GM10266 (cell line): Measurements from ENCODE around the gene IQCM.
"Not testable (repeated sequence)": the region's sequence is repeated elsewhere in the genome, so short reads cannot be mapped to it uniquely, and the experiment has no call there.

Experiments
- DNase-seq: peaks from one replicate; pipeline ENCODE4 v3.0.0; 2012; ENCODE audit errors: extremely low spot score
- TF ChIP-seq, protein P1 (sequence below): IDR thresholded peaks from 2 replicates; pipeline ENCODE4 v1.5.1; 2012; ENCODE audit warnings: mild to moderate bottlenecking, low read depth; ENCODE audit not compliant: control insufficient read depth, insufficient read depth; ENCODE audit errors: missing control alignments

The IQCM gene

DNA sequence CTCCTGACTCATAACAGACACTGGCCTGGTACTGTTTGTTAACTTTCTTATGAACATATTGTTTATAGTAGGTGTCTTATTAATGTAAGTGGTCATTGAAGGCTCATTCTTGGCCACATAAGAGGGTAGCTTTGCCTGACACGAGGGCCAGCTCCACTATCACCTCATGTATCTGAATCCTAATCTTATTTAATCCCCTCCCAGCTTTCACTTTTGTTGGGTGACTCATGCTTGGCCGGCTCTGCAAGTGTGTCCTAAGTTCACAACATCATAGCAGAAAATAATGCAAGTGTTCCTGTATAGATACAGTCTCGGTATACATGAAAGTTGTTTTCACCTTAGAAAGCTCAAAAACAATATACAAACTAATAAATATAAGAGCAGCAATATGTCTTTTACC, 283.8 kb downstream of the IQCM start:
- TF ChIP-seq, protein P1, sequence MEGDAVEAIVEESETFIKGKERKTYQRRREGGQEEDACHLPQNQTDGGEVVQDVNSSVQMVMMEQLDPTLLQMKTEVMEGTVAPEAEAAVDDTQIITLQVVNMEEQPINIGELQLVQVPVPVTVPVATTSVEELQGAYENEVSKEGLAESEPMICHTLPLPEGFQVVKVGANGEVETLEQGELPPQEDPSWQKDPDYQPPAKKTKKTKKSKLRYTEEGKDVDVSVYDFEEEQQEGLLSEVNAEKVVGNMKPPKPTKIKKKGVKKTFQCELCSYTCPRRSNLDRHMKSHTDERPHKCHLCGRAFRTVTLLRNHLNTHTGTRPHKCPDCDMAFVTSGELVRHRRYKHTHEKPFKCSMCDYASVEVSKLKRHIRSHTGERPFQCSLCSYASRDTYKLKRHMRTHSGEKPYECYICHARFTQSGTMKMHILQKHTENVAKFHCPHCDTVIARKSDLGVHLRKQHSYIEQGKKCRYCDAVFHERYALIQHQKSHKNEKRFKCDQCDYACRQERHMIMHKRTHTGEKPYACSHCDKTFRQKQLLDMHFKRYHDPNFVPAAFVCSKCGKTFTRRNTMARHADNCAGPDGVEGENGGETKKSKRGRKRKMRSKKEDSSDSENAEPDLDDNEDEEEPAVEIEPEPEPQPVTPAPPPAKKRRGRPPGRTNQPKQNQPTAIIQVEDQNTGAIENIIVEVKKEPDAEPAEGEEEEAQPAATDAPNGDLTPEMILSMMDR = no peak
- no peak for DNase-seq

DNA sequence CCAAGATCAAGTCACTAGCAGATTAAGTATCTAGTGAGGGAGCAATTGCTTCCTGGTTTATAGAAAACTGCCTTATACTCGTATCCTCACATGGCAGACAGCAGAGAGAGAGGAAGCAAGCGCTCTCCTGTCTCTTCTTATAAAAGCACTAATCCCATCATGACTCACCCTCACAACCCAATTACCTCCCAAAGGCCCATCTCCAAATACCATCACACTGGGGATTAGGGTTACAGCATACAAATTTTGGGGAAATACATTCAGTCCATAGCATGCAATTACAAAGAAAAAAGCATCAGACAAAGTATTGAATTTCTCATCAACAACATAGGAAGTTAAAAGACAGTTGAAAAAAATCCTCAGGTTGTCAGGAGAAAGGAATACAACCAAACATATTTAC, 292.6 kb downstream of the IQCM start:
- TF ChIP-seq, protein P1 = no peak
- DNase-seq = no peak

DNA sequence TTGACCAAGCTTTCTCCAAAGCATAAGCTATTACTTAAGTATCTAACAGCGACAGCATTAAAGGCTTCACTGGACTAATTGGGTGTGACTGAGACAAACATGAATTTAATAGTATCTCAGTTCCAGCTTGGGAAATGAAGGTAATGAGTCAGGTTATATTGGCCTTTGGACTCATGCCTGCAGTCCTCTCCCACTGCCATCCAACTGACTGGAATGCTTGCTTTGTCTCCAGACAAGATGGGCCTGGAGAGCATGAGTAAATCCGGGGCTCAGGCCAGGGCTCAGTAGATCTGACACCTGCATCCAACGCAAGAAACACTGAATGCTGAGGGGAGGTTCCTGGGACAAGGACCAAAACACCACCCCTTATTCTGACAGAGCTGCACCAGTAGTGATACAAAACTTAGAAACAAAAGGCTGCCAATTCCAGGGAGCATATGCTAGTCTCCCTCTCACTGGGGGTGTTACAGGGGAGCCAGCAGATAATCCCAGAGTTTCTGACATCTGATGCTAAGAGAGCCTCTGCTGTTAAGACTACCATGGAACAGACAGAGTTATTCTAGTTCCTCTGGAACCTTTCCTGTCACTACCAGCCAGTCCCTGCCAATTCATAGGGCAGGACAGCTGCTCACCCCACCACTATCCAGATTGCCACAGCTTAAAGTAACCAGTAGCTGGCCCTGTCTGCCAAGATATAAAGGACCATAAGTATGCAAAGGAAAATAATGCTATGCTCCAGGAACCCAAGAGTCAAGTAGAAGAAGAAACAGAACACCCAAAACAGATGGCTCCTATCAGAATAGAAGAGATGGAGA, 293.8 kb downstream of the IQCM start:
- TF ChIP-seq, protein P1 = no peak
- DNase-seq = no peak

DNA sequence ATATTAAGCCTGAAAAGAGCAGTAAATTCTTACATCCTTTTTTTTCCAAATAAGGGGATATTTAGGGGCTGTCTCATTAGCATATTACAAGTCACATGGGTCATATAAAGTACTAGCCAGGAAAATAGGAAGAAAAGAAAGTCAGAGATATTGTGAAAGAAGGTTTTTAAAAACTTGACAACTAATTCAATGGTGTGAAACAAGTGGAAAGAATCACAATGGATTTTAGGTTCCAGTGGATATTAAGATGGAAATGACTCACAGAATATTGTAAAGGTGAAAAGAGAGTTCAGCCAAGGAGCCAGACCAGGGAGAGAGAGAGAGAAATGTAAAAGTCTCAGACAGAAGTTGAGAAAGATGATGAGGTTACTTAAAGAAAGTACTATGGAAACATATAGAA, 297.2 kb downstream of the IQCM start:
- no peak for DNase-seq
- TF ChIP-seq, protein P1 = no peak

DNA sequence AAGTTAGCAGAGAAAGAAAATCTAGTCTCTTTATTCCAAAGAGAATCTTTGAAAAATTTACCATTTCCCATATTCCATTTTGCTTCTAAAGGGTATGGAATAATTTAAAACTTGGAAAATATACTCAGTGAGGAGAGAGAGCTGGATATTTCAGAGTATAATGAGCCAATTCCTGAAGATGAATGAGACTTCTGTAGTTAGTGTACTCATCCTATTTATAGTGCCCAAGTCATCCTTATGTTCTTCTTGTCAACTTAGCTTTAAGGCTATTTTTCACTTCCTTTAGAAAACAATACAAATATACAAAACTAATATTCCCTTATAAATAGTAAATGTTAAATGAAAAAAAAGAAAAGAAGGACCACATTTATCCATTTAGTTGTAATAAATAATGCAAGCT, 302.6 kb downstream of the IQCM start:
- no peak for DNase-seq
- TF ChIP-seq, protein P1 = no peak

DNA sequence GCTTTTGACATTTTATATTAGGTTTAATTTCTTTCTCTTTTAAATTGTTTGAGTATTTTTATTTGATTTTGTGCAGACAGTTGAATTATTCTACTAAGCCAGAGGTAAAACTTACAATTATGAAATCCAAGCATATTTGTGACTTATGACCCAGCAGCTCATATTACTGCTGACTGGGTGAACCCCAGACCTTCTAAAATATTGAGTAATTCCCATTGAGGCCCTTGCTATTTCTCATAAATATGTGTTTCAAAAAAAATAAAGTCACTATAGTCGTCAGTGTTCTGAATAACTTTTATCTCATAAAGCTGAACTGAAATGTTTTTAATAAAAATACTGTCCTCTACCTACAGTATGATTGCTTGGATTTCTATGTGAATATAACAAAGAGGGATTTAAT, 303.1 kb downstream of the IQCM start:
- TF ChIP-seq, protein P1 = no peak
- DNase-seq = no peak

DNA sequence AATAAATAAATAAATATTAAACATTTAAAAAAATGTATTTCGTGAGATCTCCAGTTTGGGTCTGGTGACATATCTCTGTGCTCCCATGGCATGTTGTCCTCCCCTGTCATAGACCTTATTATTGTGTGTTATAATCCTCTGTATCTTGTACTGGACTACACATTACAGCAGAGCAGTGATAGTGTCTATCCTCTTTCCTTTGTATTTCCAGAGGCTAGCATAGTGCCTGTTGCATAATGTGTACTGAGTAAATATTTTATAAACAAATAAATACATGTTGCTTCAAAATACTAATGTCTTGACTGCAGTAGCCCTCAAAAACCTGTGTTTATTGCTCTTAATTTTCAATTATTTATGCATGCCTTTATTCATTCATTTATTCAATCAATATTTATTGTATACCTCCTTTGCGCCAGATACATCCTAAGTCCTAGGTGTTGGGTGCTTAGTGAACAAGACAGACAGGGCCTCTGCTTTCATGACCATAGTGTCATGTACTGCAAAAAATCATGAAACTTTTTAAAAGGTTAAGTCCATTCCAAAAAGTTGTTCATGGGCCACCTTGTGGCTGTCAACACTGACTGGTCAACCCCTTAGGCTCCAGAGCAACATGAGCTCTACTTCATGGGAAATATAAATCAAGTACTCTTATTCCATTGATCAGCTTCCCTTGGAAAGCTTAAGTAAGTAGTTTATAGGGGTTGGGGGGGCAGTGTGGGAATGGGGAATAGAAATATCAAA, 303.9 kb downstream of the IQCM start:
- TF ChIP-seq, protein P1 = no peak
- no peak for DNase-seq

DNA sequence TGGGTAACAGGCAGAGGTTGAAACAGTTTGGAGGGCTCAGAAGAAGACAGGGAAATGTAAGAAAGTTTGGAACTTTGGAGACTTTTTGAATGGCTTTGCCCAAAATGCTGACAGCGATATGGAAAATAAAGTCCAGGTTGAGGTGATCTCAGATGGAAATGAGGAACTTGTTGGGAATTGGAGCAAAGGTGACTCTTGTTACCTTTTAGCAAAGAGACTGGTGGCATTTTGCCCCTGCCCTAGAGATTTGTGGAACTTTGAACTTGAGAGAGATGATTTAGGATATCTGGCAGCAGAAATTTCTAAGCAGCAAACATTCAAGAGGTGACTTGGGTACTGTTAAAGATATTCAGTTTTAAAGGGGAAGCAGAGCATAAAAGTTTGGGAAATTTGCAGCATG, 308.3 kb downstream of the IQCM start:
- not testable (repeated sequence) for DNase-seq
